B cell (primary cell): ENCODE data around the gene TRABD.

ENCODE experiments used
- EZH2 ChIP-seq: IDR thresholded peaks from 2 replicates; pipeline ENCODE4 v1.6.1; 2012; ENCODE audit warnings: borderline replicate concordance, low read depth, mild to moderate bottlenecking, moderate library complexity, low read length; ENCODE audit not compliant: insufficient read depth, poor library complexity, severe bottlenecking
- TF ChIP-seq, protein P1 (sequence below): fragments of 200-600 bp; IDR thresholded peaks from one replicate; pipeline ENCODE4 v1.8.0; 2022; ENCODE audit warnings: antibody characterized with exemption, mild to moderate bottlenecking

DNA sequence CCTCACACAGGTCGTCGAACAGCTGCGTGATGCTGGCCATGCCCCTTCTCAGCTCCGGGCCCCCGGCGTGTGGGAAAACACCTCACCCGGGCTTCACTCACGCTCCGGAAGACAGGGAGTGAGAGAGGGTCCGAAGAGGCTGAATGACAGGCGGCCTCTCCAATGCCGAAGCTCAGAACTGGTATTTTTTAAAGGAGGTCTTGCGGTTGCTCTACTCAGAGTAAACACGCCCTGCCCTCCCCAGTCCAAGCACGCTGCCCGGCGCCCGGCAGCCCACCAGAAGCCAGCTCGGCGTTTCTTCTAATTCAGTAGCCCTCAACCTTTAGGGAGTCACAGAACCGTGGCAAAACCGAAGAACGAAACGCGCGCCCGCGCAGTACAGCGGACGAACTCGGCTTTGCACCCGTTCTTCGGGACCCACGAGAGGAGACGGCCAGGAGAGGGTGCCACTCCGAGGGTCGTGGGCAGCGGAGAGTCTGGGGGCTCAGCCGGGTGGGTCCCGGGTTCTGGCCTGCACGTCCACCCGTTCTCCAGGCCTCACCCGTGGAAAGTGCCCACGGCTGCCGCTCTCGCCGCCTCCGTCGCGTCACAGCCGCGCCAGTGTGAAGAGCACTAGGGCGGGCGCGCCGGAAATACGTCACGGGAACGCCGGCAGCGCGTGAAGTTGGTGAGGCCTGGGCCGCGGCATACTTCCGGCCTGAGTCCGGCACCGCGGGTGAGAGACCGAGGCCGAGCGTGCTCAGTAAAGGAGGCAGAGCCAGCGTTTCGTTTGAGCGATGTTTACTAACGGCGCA, 58.9 kb downstream of the TRABD start, which contains the start of gene TUBGCP6:
- TF ChIP-seq, protein P1, sequence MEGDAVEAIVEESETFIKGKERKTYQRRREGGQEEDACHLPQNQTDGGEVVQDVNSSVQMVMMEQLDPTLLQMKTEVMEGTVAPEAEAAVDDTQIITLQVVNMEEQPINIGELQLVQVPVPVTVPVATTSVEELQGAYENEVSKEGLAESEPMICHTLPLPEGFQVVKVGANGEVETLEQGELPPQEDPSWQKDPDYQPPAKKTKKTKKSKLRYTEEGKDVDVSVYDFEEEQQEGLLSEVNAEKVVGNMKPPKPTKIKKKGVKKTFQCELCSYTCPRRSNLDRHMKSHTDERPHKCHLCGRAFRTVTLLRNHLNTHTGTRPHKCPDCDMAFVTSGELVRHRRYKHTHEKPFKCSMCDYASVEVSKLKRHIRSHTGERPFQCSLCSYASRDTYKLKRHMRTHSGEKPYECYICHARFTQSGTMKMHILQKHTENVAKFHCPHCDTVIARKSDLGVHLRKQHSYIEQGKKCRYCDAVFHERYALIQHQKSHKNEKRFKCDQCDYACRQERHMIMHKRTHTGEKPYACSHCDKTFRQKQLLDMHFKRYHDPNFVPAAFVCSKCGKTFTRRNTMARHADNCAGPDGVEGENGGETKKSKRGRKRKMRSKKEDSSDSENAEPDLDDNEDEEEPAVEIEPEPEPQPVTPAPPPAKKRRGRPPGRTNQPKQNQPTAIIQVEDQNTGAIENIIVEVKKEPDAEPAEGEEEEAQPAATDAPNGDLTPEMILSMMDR = no peak
- TF ChIP-seq EZH2 = no peak
